Neural progenitor cell (in vitro differentiated cells): Measurements from ENCODE around the gene MED25.

Experiments
- EZH2phosphoT487 ChIP-seq: fragments of 200-600 bp; sonication (generic); IDR thresholded peaks from 2 replicates; pipeline ENCODE4 v1.6.1; 2017; ENCODE audit warnings: antibody characterized with exemption
- TF ChIP-seq, protein P1 (sequence below): fragments of 200-600 bp; sonication (generic); IDR thresholded peaks from 2 replicates; pipeline ENCODE4 v1.5.1; 2017; ENCODE audit warnings: antibody characterized with exemption, mild to moderate bottlenecking

DNA sequence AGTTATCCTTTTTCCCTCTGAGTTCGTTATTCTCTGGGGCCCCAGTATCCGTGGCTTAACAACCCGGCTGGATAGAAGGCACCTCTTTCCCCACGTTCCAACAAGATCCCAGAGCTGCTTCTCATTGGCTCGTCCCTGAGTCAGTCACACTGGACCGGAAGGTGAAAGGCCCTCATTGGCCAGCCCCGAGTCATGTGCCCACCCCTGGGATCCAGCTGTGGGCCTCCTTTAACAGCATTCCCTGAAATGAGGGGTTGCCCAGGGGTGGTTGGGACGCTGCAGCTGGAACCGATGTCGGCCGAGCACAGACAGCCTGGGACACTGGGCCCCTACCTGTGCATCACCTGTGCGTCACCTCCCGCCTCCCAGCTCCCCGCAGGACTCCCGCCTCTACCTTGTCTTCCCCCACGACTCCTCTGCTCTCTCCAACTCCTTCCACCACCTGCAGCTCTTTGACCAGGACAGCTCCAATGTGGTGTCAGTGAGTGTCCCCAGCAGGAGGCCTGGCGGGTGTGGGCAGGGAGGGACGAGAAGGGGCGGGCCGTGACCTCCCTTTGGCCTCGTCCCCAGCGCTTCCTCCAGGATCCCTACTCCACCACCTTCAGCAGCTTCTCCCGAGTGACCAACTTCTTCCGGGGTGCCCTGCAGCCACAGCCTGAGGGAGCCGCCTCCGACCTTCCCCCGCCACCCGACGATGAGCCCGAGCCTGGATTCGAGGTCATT, 63.7 kb downstream of the MED25 start:
- TF ChIP-seq, protein P1, sequence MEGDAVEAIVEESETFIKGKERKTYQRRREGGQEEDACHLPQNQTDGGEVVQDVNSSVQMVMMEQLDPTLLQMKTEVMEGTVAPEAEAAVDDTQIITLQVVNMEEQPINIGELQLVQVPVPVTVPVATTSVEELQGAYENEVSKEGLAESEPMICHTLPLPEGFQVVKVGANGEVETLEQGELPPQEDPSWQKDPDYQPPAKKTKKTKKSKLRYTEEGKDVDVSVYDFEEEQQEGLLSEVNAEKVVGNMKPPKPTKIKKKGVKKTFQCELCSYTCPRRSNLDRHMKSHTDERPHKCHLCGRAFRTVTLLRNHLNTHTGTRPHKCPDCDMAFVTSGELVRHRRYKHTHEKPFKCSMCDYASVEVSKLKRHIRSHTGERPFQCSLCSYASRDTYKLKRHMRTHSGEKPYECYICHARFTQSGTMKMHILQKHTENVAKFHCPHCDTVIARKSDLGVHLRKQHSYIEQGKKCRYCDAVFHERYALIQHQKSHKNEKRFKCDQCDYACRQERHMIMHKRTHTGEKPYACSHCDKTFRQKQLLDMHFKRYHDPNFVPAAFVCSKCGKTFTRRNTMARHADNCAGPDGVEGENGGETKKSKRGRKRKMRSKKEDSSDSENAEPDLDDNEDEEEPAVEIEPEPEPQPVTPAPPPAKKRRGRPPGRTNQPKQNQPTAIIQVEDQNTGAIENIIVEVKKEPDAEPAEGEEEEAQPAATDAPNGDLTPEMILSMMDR = no peak
- no peak for TF ChIP-seq EZH2phosphoT487
